GM13977 (cell line): Measurements from ENCODE around the gene DCUN1D5.

Source experiments
- DNase-seq: peaks from one replicate; pipeline ENCODE4 v3.0.0; 2012; ENCODE audit warnings: low spot score
- in situ Hi-C: fragments of 300-500 bp; cut with MboI; formaldehyde crosslinking; loops from one replicate; pipeline ENCODE4 v1.12.0; 2022; ENCODE audit warnings: low sequenced_read_pairs, low pct_unique_long_range_greater_than_20kb, mixed read lengths, inconsistent platforms; ENCODE audit not compliant: unreplicated experiment
- TF ChIP-seq, protein P1 (sequence below): IDR thresholded peaks from 2 replicates; pipeline ENCODE4 v1.5.1; 2012; ENCODE audit warnings: mild to moderate bottlenecking, control low read depth; ENCODE audit not compliant: insufficient read depth; ENCODE audit errors: extremely low read depth, missing control alignments

Gene DCUN1D5

DNA sequence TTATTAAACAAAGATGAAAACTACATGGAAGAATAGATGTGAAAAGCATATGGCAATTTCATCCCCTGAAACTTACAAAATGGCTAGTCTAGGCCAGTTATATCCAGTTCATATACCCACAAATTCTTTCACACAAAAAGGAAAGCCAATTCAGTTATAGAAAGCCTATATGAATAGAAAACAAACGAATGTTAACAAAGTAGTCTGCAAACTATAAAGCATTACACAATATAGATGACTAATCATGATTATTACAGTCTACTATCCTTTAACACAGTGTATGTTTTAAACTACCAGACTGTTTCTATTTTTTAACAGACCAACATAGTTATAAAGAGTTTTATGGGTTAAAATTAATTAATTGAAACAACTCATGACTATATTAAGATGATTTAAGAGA lies 12.1 kb downstream of the DCUN1D5 start:
- in situ Hi-C loops, result no loop called here
- TF ChIP-seq, protein P1, sequence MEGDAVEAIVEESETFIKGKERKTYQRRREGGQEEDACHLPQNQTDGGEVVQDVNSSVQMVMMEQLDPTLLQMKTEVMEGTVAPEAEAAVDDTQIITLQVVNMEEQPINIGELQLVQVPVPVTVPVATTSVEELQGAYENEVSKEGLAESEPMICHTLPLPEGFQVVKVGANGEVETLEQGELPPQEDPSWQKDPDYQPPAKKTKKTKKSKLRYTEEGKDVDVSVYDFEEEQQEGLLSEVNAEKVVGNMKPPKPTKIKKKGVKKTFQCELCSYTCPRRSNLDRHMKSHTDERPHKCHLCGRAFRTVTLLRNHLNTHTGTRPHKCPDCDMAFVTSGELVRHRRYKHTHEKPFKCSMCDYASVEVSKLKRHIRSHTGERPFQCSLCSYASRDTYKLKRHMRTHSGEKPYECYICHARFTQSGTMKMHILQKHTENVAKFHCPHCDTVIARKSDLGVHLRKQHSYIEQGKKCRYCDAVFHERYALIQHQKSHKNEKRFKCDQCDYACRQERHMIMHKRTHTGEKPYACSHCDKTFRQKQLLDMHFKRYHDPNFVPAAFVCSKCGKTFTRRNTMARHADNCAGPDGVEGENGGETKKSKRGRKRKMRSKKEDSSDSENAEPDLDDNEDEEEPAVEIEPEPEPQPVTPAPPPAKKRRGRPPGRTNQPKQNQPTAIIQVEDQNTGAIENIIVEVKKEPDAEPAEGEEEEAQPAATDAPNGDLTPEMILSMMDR, result no peak
- no peak for DNase-seq

- DNase-seq, result no peak
- TF ChIP-seq, protein P1, result no peak
- in situ Hi-C loops, result no loop called here
Observed at GRCh38 chr11:103078710-103079109, 13.2 kb downstream of the DCUN1D5 start.

DNA sequence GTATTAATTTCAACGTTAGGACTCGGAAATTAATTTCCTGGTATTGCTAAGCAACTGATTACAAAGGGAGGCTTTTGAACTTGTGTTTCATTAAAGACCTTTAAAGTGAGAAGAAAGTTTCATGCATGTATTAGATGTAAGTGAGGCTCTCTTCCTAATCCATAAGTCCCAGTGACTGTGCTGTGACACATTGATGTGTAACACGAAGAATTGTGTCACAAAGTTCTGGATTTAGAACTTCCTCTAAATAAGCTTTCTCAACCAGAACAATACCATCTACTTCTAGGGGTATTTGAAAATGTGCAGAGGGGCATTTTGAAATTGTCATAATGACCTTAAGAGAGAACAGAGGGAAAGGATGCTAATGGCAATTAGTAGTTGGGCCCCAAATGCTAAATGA lies 14.4 kb downstream of the DCUN1D5 start:
- in situ Hi-C loops, result no loop called here
- TF ChIP-seq, protein P1, result no peak
- no peak for DNase-seq

GRCh38 chr11:103076361-103076760 lies 15.6 kb downstream of the DCUN1D5 start:
- DNase-seq, result no peak
- in situ Hi-C loops, result no loop called here
- TF ChIP-seq, protein P1, result no peak

DNA sequence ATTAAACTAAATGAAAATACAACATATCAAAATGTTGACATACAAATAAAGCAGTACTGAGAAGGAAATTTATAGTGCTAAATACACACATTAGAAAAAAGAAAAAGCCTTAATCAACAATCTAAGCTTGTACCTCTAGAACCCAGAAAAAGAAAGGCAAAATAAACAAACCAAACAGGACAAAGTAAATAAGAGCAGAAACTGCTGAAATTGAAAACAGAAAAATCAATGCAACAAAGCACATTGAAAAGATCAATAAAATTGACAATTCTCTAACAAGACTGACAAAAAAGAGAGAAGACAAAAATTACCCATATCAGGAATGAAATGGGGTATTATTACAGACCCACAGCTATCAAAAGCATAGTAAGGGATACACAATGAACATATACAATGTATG lies 21.0 kb downstream of the DCUN1D5 start:
- TF ChIP-seq, protein P1, result no peak
- in situ Hi-C loops, result no loop called here
- DNase-seq, result no peak

DNA sequence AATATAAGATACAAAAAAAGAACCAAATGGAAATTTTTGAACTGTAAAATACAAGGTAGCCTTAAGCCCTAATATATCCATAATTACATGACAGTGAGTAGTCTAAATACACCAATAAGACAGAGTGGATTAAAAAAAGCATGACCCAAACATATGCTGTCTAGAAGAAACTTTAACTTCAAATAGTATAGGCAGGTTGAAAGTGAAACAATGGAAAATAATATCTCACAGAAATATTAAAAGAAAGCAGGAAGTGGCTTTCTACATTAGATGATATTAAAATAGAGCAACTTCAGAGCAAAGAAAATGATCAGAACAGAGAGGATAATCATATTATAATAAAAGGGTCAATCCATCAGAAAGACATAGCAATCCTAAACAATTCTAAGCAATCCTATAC lies 21.8 kb downstream of the DCUN1D5 start:
- TF ChIP-seq, protein P1, result no peak
- no peak for DNase-seq
- in situ Hi-C loops, result no loop called here

- no peak for DNase-seq
- TF ChIP-seq, protein P1, result no peak
- in situ Hi-C loops, result no loop called here
Observed at GRCh38 chr11:103069367-103069766, 22.6 kb downstream of the DCUN1D5 start.
